NB4 (cell line): Measurements from ENCODE around the gene KCNS1.

Source experiments
- POLR2A ChIP-seq: IDR thresholded peaks from 2 replicates; pipeline ENCODE4 v1.6.1; 2011; ENCODE audit warnings: mild to moderate bottlenecking; ENCODE audit not compliant: insufficient read length; ENCODE audit errors: extremely low read depth
- TF ChIP-seq, protein P1 (sequence below): IDR thresholded peaks from one replicate; pipeline ENCODE4 v1.5.1; 2012; ENCODE audit warnings: low read depth, low read length
- TF ChIP-seq, protein P2 (sequence below): IDR thresholded peaks from 2 replicates; pipeline ENCODE4 v1.6.1; 2011; ENCODE audit warnings: low read depth, low read length

DNA sequence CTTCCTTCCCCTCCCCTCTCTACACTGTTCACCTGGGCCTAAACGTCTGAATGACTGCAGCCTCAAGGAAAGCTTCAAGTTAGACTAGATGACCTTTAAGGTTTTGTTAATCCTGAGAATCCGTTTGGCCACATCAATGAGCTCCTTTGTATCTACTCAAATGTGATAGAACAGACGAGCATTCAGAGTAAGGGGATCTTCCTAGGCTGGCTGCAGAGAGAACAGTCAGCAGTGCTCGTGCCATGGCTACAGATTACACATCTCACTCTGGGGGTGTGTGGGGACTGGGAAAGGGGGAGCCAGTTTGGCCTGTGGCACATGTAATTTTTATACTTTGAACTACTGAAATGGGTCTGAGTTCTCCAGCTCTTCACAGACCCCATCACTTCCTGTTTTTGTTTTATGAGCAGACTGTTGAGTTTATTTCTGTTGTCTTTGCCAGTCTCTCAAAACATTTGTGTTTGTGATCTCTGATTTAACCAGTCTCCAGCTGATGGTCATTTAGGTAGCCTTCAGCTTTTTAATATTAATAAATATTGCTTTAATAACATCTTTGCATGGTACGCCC lies 50.9 kb downstream of the KCNS1 start:
- no peak for TF ChIP-seq POLR2A
- TF ChIP-seq, protein P1, sequence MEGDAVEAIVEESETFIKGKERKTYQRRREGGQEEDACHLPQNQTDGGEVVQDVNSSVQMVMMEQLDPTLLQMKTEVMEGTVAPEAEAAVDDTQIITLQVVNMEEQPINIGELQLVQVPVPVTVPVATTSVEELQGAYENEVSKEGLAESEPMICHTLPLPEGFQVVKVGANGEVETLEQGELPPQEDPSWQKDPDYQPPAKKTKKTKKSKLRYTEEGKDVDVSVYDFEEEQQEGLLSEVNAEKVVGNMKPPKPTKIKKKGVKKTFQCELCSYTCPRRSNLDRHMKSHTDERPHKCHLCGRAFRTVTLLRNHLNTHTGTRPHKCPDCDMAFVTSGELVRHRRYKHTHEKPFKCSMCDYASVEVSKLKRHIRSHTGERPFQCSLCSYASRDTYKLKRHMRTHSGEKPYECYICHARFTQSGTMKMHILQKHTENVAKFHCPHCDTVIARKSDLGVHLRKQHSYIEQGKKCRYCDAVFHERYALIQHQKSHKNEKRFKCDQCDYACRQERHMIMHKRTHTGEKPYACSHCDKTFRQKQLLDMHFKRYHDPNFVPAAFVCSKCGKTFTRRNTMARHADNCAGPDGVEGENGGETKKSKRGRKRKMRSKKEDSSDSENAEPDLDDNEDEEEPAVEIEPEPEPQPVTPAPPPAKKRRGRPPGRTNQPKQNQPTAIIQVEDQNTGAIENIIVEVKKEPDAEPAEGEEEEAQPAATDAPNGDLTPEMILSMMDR = no peak
- TF ChIP-seq, protein P2, sequence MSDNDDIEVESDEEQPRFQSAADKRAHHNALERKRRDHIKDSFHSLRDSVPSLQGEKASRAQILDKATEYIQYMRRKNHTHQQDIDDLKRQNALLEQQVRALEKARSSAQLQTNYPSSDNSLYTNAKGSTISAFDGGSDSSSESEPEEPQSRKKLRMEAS = 0 out of 2 replicates have a peak, but pooled peaks have one; percentile 9
